ENCODE results near the gene OSGIN1. TPM values are rescaled to one million over a fixed set of nuclear protein-coding genes. Genes with fewer than 3 reads are reported as not detected.

OSGIN1 gene
- total and polyA plus RNA-seq, 2 of the 8 experiments (the other 6 are each of a cell fraction or from before 2014, with no cell fraction given) = 0.58 to 0.76 TPM

DNA sequence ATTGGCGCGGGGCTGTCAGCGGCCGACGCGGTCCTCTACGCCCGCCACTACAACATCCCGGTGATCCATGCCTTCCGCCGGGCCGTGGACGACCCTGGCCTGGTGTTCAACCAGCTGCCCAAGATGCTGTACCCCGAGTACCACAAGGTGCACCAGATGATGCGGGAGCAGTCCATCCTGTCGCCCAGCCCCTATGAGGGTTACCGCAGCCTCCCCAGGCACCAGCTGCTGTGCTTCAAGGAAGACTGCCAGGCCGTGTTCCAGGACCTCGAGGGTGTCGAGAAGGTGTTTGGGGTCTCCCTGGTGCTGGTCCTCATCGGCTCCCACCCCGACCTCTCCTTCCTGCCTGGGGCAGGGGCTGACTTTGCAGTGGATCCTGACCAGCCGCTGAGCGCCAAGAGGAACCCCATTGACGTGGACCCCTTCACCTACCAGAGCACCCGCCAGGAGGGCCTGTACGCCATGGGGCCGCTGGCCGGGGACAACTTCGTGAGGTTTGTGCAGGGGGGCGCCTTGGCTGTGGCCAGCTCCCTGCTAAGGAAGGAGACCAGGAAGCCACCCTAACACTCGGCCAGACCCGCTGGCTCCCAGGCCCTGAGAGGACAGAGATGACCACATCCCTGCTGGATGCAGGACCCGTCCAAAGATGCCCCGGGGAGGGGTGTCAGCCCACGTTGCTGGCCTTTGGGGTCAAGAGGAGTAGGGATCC is 12.6 kb downstream of the OSGIN1 start:
- Histone ChIP-seq H3K79me2 (ENCODE audit: control insufficient read depth in 1 of 2, insufficient read depth in 2 of 2, low read length in 2 of 2) (no peaks in the 10 kb centered on the region), H3K4ac (replicated peaks; ENCODE audit: insufficient read length, low read depth, low read length) (no peak overlapping the region), H4K20me1 (replicated peaks in 1 of 2; ENCODE audit: control insufficient read depth in 1 of 2, insufficient read depth in 2 of 2, low read length in 2 of 2) (peaks cover 0 to 3% of the 10 kb centered on the region in 2 experiments), H3K4me3 (ENCODE audit: extremely low read depth in 1 of 4, insufficient read depth in 2 of 4, low read depth in 3 of 4, low read length in 4 of 4) (no peak overlapping the region), H3K36me3 (ENCODE audit: control insufficient read depth in 2 of 4, insufficient read depth in 4 of 4, low read length in 3 of 4) (no peaks in the 10 kb centered on the region), H3K27me3 (replicated peaks in 1 of 4; ENCODE audit: control insufficient read depth in 3 of 4, extremely low read depth in 1 of 4, insufficient read depth in 3 of 4, low read length in 3 of 4) (peaks cover 0 to 13% (median 9%) of the 10 kb centered on the region in 4 experiments; a peak in 6 of 7 replicates), H3K79me1 (ENCODE audit: low read depth, low read length) (no peaks in the 10 kb centered on the region), H2BK120ac (replicated peaks; ENCODE audit: low read depth, low read length) (no peak overlapping the region), H2BK12ac (ENCODE audit: low read depth, low read length) (no peak overlapping the region), H3K14ac (ENCODE audit: insufficient read length) (no peak overlapping the region), H2BK20ac (ENCODE audit: low read length) (no peak overlapping the region), H3K18ac (ENCODE audit: extremely low read depth, low read length) (no peak overlapping the region), H4K8ac (ENCODE audit: extremely low read depth, insufficient read depth, low read length) (no peak overlapping the region; the same call in 1 of the 2 replicates), H3K4me1 (replicated peaks in 1 of 4; ENCODE audit: control insufficient read depth in 3 of 4, insufficient read depth in 4 of 4, low read length in 3 of 4) (peaks cover 0 to 11% (median 7%) of the 10 kb centered on the region in 4 experiments; a peak in 6 of 7 replicates), H3K9me3 (ENCODE audit: insufficient read depth in 2 of 2, low read depth in 1 of 2, low read length in 1 of 2) (no peaks in the 10 kb centered on the region), H3K9ac (replicated peaks in 1 of 4; ENCODE audit: extremely low read depth in 1 of 4, low read depth in 3 of 4, low read length in 3 of 4) (no peak overlapping the region), H2AFZ (ENCODE audit: low read length) (no peak overlapping the region), H4K91ac (replicated peaks; ENCODE audit: insufficient read length, low read length) (no peak overlapping the region), H2BK5ac (ENCODE audit: low read depth, low read length) (no peak overlapping the region), H3K27ac (ENCODE audit: low read depth, low read length) (no peak overlapping the region), H3K56ac (replicated peaks; ENCODE audit: insufficient read length, low read depth, low read length) (no peak overlapping the region), H3K4me2 (ENCODE audit: insufficient read depth in 1 of 2, low read depth in 2 of 2, low read length in 2 of 2) (no peak overlapping the region), H2BK15ac (ENCODE audit: low read length) (no peak overlapping the region), H3K23ac (ENCODE audit: insufficient read length) (no peak overlapping the region), H2AK5ac (ENCODE audit: low read depth, low read length) (no peak overlapping the region), H4K5ac (ENCODE audit: insufficient read length, low read depth, low read length) (no peak overlapping the region), H3K23me2 (ENCODE audit: low read depth, low read length) (peaks cover 11% of the 10 kb centered on the region; the same call in 1 of the 2 replicates)
- 89% methylated on average over 35 of the region's 36 CpGs; no CpG with 5 or more reads in 1 of the 2 experiments for WGBS, 2 experiments (ENCODE audit: extremely low coverage in 1 of 2, insufficient coverage in 1 of 2, insufficient read length in 1 of 2, insufficient replicate concordance in 2 of 2, low coverage in 1 of 2, low lambda C conversion rate in 2 of 2, missing lambda C conversion rate in 1 of 2)
- CTCF ChIA-PET (ENCODE audit: partially characterized antibody) = interaction anchor here (1.1 to 16.0 kb wide), 6 partner anchors 10 to 95 kb away, joined by 3 to 366 read pairs (median 28); partner anchors contain the start of gene SLC38A8
- DNase-seq (ENCODE audit: low read depth in 1 of 2, low spot score in 2 of 2) (no peak), FAIRE-seq (no peak)
- POLR2A ChIA-PET (ENCODE audit: partially characterized antibody) = interaction anchor here (1.3 kb wide), 1 partner anchor 77 kb away, joined by 3 read pairs; the partner anchor contains the start of gene SLC38A8
- TF ChIP-seq KDM5A (IDR thresholded peaks at IDR 0.05; ENCODE audit: low read length) (no peak), HDAC6 (IDR thresholded peaks at IDR 0.05; ENCODE audit: low read depth, low read length) (no peak), SRF (IDR thresholded peaks at IDR 0.05; ENCODE audit: low read depth, low read length) (no peak), CREB1 (IDR thresholded peaks at IDR 0.05) (no peak), BRCA1 (IDR thresholded peaks at IDR 0.05; ENCODE audit: low read depth, low read length) (no peak), HDAC2 (IDR thresholded peaks at IDR 0.05; ENCODE audit: borderline replicate concordance in 1 of 2, low read depth in 2 of 2, low read length in 2 of 2) (no peak), TCF12 (IDR thresholded peaks at IDR 0.05; ENCODE audit: low read depth, low read length) (no peak), FOSL1 (IDR thresholded peaks at IDR 0.05; ENCODE audit: insufficient read depth, low read depth, low read length) (no peak), SIRT6 (IDR thresholded peaks at IDR 0.05; ENCODE audit: low read length) (no peak), RBBP5 (IDR thresholded peaks at IDR 0.05; ENCODE audit: borderline replicate concordance, low read depth, low read length) (no peak), POU5F1 (IDR thresholded peaks at IDR 0.05; ENCODE audit: low read depth, low read length) (no peak)
- TF ChIP-seq, protein P1, sequence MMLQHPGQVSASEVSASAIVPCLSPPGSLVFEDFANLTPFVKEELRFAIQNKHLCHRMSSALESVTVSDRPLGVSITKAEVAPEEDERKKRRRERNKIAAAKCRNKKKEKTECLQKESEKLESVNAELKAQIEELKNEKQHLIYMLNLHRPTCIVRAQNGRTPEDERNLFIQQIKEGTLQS (IDR thresholded peaks at IDR 0.05; ENCODE audit: insufficient read depth, low read depth, low read length) = no peak

Measured in H1 (cell line).